Measurements from ENCODE around the gene PDCL2. TPM values are rescaled to one million over a fixed set of nuclear protein-coding genes. Genes with fewer than 3 reads are reported as not detected.
"Not testable (repeated sequence)": the region's sequence is repeated elsewhere in the genome, so short reads cannot be mapped to it uniquely, and the experiment has no call there.

PDCL2 gene
- total RNA-seq, 1 donor from 2014 or later = not detected

- Mint-ChIP-seq H3K27ac (no peak overlapping the region), H3K4me3 (no peak overlapping the region), H3K36me3 (ENCODE audit: low read depth) (no peaks in the 10 kb centered on the region), H3K27me3 (peaks cover 7% of the 10 kb centered on the region), H3K9me3 (no peaks in the 10 kb centered on the region), H3K4me1 (no peaks in the 10 kb centered on the region)
- no peak for DNase-seq
- intact Hi-C loops (cut with micrococcal nuclease) = no loop called here
Observed at GRCh38 chr4:55568905-55569504, 23.0 kb downstream of the PDCL2 start.

GRCh38 chr4:55561889-55562288, 30.2 kb downstream of the PDCL2 start:
- no peak overlapping the region for H3K27ac Mint-ChIP-seq
- H3K9me3 Mint-ChIP-seq = peaks cover 19% of the 10 kb centered on the region
- intact Hi-C loops (cut with micrococcal nuclease) = loop anchor here (2.0 kb wide), 1 partner anchor 15 kb away; the partner anchor contains the start of gene CLOCK
- DNase-seq = peak; percentile 40
- H3K4me3 Mint-ChIP-seq = no peak overlapping the region
- peaks cover 6% of the 10 kb centered on the region for H3K27me3 Mint-ChIP-seq
- no peaks in the 10 kb centered on the region for H3K36me3 Mint-ChIP-seq (ENCODE audit: low read depth)
- H3K4me1 Mint-ChIP-seq = peaks cover 6% of the 10 kb centered on the region

- no peak for DNase-seq
- Mint-ChIP-seq H3K9me3 (peaks cover 19% of the 10 kb centered on the region), H3K4me1 (peaks cover 6% of the 10 kb centered on the region), H3K4me3 (no peak overlapping the region), H3K27ac (no peak overlapping the region), H3K36me3 (ENCODE audit: low read depth) (no peaks in the 10 kb centered on the region), H3K27me3 (peaks cover 10% of the 10 kb centered on the region)
- intact Hi-C loops (cut with micrococcal nuclease) = no loop called here
Observed at GRCh38 chr4:55560096-55560495, 31.9 kb downstream of the PDCL2 start.

GRCh38 chr4:55554453-55555030, 37.5 kb downstream of the PDCL2 start:
- no peaks in the 10 kb centered on the region for H3K36me3 Mint-ChIP-seq (ENCODE audit: low read depth)
- H3K27ac Mint-ChIP-seq = no peak overlapping the region
- peaks cover 32% of the 10 kb centered on the region for H3K27me3 Mint-ChIP-seq
- intact Hi-C loops (cut with micrococcal nuclease) = loop anchor here (5.0 to 10.0 kb wide), 2 partner anchors 370 to 582 kb away; no protein-coding TSS in a partner anchor
- peaks cover 9% of the 10 kb centered on the region for H3K4me1 Mint-ChIP-seq
- DNase-seq = no peak
- H3K4me3 Mint-ChIP-seq = no peak overlapping the region
- H3K9me3 Mint-ChIP-seq = peaks cover 13% of the 10 kb centered on the region

- H3K36me3 Mint-ChIP-seq (ENCODE audit: low read depth) = no peaks in the 10 kb centered on the region
- H3K4me1 Mint-ChIP-seq = peaks cover 9% of the 10 kb centered on the region
- DNase-seq = no peak
- peaks cover 8% of the 10 kb centered on the region for H3K9me3 Mint-ChIP-seq
- H3K27ac Mint-ChIP-seq = no peak overlapping the region
- no peak overlapping the region for H3K4me3 Mint-ChIP-seq
- intact Hi-C loops (cut with micrococcal nuclease) = loop anchor here (5.0 to 10.0 kb wide), 2 partner anchors 369 to 581 kb away; no protein-coding TSS in a partner anchor
- peaks cover 41% of the 10 kb centered on the region for H3K27me3 Mint-ChIP-seq
Observed at GRCh38 chr4:55553441-55554201, 38.4 kb downstream of the PDCL2 start.

- intact Hi-C loops (cut with micrococcal nuclease) = loop anchor here (5.0 to 10.0 kb wide), 2 partner anchors 367 to 580 kb away; no protein-coding TSS in a partner anchor
- peaks cover 17% of the 10 kb centered on the region for H3K4me1 Mint-ChIP-seq
- not testable (repeated sequence) for H3K36me3 Mint-ChIP-seq (ENCODE audit: low read depth); H3K27ac Mint-ChIP-seq; DNase-seq; H3K9me3 Mint-ChIP-seq; H3K4me3 Mint-ChIP-seq
- H3K27me3 Mint-ChIP-seq = peaks cover 48% of the 10 kb centered on the region
Observed at GRCh38 chr4:55551964-55552363, 40.1 kb downstream of the PDCL2 start.

GRCh38 chr4:55549888-55550287, 42.2 kb downstream of the PDCL2 start:
- Mint-ChIP-seq H3K4me3 (no peak overlapping the region), H3K4me1 (peaks cover 17% of the 10 kb centered on the region), H3K9me3 (no peaks in the 10 kb centered on the region), H3K27ac (peak overlapping the region; percentile 70), H3K27me3 (peaks cover 43% of the 10 kb centered on the region), H3K36me3 (ENCODE audit: low read depth) (no peaks in the 10 kb centered on the region)
- intact Hi-C loops (cut with micrococcal nuclease) = loop anchor here (5.0 to 10.0 kb wide), 7 partner anchors 213 to 1427 kb away; partner anchors contain the start of genes NOA1 and POLR2B
- peak; percentile 46 for DNase-seq

GRCh38 chr4:55547918-55548317, 44.1 kb downstream of the PDCL2 start:
- H3K27ac Mint-ChIP-seq = no peak overlapping the region
- no peaks in the 10 kb centered on the region for H3K9me3 Mint-ChIP-seq
- peak; percentile 41 for DNase-seq
- H3K4me1 Mint-ChIP-seq = peaks cover 25% of the 10 kb centered on the region
- peak overlapping the region; percentile 84 for H3K4me3 Mint-ChIP-seq
- H3K27me3 Mint-ChIP-seq = peaks cover 38% of the 10 kb centered on the region
- no peaks in the 10 kb centered on the region for H3K36me3 Mint-ChIP-seq (ENCODE audit: low read depth)
- intact Hi-C loops (cut with micrococcal nuclease) = loop anchor here (2.0 to 5.0 kb wide), 7 partner anchors 15 to 1429 kb away; partner anchors contain the start of genes EXOC1, NOA1 and POLR2B

- intact Hi-C loops (cut with micrococcal nuclease) = loop anchor here (2.0 to 5.0 kb wide), 7 partner anchors 15 to 1430 kb away; partner anchors contain the start of genes EXOC1, NOA1 and POLR2B
- Mint-ChIP-seq H3K36me3 (ENCODE audit: low read depth) (no peaks in the 10 kb centered on the region), H3K27me3 (peaks cover 33% of the 10 kb centered on the region), H3K9me3 (no peaks in the 10 kb centered on the region), H3K4me1 (peaks cover 25% of the 10 kb centered on the region), H3K4me3 (peak overlapping the region; percentile 84), H3K27ac (peak overlapping the region; percentile 88)
- DNase-seq = no peak
Observed at GRCh38 chr4:55547466-55547770, 44.6 kb downstream of the PDCL2 start.

- Mint-ChIP-seq H3K27ac (peak within 1 kb of the TSS; percentile 88), H3K9me3 (no peaks in the 10 kb centered on the region), H3K4me3 (peak within 1 kb of the TSS; percentile 84), H3K36me3 (ENCODE audit: low read depth) (no peaks in the 10 kb centered on the region), H3K27me3 (peaks cover 30% of the 10 kb centered on the region), H3K4me1 (peaks cover 25% of the 10 kb centered on the region)
- intact Hi-C loops (cut with micrococcal nuclease) = loop anchor here (1.0 to 5.0 kb wide), 8 partner anchors 16 to 1430 kb away; partner anchors contain the start of genes EXOC1, NOA1, POLR2B and TMEM165
- DNase-seq = peak; percentile 95
Observed at GRCh38 chr4:55546756-55547465, 45.1 kb downstream of the PDCL2 start, which contains the start of gene CLOCK. Gene CLOCK, minus strand, starts transcription at chr4:55546909. Its CDS starts 64,124 bp downstream, at chr4:55482785.

GRCh38 chr4:55546506-55546755, 45.6 kb downstream of the PDCL2 start:
- H3K9me3 Mint-ChIP-seq = no peaks in the 10 kb centered on the region
- no peaks in the 10 kb centered on the region for H3K36me3 Mint-ChIP-seq (ENCODE audit: low read depth)
- peak overlapping the region; percentile 84 for H3K4me3 Mint-ChIP-seq
- intact Hi-C loops (cut with micrococcal nuclease) = loop anchor here (1.0 to 5.0 kb wide), 8 partner anchors 16 to 1431 kb away; partner anchors contain the start of genes EXOC1, NOA1, POLR2B and TMEM165
- no peak for DNase-seq
- H3K4me1 Mint-ChIP-seq = peaks cover 25% of the 10 kb centered on the region
- H3K27me3 Mint-ChIP-seq = peaks cover 28% of the 10 kb centered on the region
- H3K27ac Mint-ChIP-seq = peak overlapping the region; percentile 40

- H3K9me3 Mint-ChIP-seq = no peaks in the 10 kb centered on the region
- H3K36me3 Mint-ChIP-seq (ENCODE audit: low read depth) = no peaks in the 10 kb centered on the region
- peak; percentile 88 for DNase-seq
- H3K4me3 Mint-ChIP-seq = peak overlapping the region; percentile 84
- H3K27ac Mint-ChIP-seq = peak overlapping the region; percentile 81
- peaks cover 25% of the 10 kb centered on the region for H3K4me1 Mint-ChIP-seq
- intact Hi-C loops (cut with micrococcal nuclease) = loop anchor here (1.0 to 5.0 kb wide), 9 partner anchors 17 to 1431 kb away; partner anchors contain the start of genes CEP135, EXOC1, NOA1 and POLR2B
- peaks cover 26% of the 10 kb centered on the region for H3K27me3 Mint-ChIP-seq
Observed at GRCh38 chr4:55545641-55546505, 46.2 kb downstream of the PDCL2 start.

All from activated CD4-positive, alpha-beta T cell treated with anti-CD3 and anti-CD28 coated beads, Interleukin-2, amount 10 ng/mL, durations not matched to agents 24 days and 14 days (primary cell).